ENCODE measurements around the gene TAP1. TPM values are rescaled to one million over a fixed set of nuclear protein-coding genes. Genes with fewer than 3 reads are reported as not detected.
A peak's percentile ranks its signal among the peaks of the same experiment; 100 is the strongest.

The TAP1 gene
- total and polyA plus RNA-seq, 9 of the 15 experiments (the other 6 are each of a cell fraction or from before 2014, with no cell fraction given), result 1.3 to 6.0 (median 4.2) TPM

GRCh38 chr6:32838114-32838958 is 15.2 kb downstream of the TAP1 start, which contains the start of gene TAP2 (continued):
- no peak for TF ChIP-seq ARID3A (IDR thresholded peaks at IDR 0.05; ENCODE audit: borderline replicate concordance, low read depth, low read length)
- no peak for TF ChIP-seq SIX5 (IDR thresholded peaks at IDR 0.05; ENCODE audit: borderline replicate concordance in 1 of 2, insufficient read depth in 1 of 2, low read depth in 1 of 2, low read length in 2 of 2)
- TF ChIP-seq HBP1 (CRISPR knock-in tag; IDR thresholded peaks at IDR 0.05), result no peak
- no peak for TF ChIP-seq PRMT5 (CRISPR knock-in tag; IDR thresholded peaks at IDR 0.05)
- peak; percentile 45; the same call in 1 of the 2 replicates for TF ChIP-seq TEAD4 (IDR thresholded peaks at IDR 0.05; ENCODE audit: low read length)
- no peak for TF ChIP-seq TEAD4 (CRISPR knock-in tag; IDR thresholded peaks at IDR 0.05; ENCODE audit: borderline replicate concordance)
- TF ChIP-seq TRIM24 (IDR thresholded peaks at IDR 0.05), result peak in 1 of 2 experiments; percentile 17; a peak in 1 of 4 replicates
- no peak for TF ChIP-seq ID3 (CRISPR knock-in tag; IDR thresholded peaks at IDR 0.05)
- 0 out of 2 replicates have a peak, but pooled peaks have one; percentile 45 for TF ChIP-seq ID3 (tag; IDR thresholded peaks at IDR 0.05)
- TF ChIP-seq ATF3 (IDR thresholded peaks at IDR 0.05), result peak; percentile 35; the same call in 1 of the 2 replicates
- no peak for TF ChIP-seq ATF3 (CRISPR knock-in tag; conservative IDR thresholded peaks at IDR 0.05)
- peak; percentile 94 for TF ChIP-seq REST (IDR thresholded peaks at IDR 0.05; ENCODE audit: borderline replicate concordance)
- TF ChIP-seq REST (CRISPR knock-in tag; IDR thresholded peaks at IDR 0.05; ENCODE audit: low read depth), result peak; percentile 59; the same call in 1 of the 2 replicates

All from K562 (cell line).